ENCODE results near the gene ZNF148.

ZNF148 gene

GRCh38 chr3:125325746-125326145, 49.4 kb downstream of the ZNF148 start:
- no peak for DNase-seq

- DNase-seq, result no peak
Observed at GRCh38 chr3:125324341-125324740, 50.8 kb downstream of the ZNF148 start.

- DNase-seq, result no peak
Observed at GRCh38 chr3:125322917-125323316, 52.2 kb downstream of the ZNF148 start.

- DNase-seq, result no peak
Observed at GRCh38 chr3:125322166-125322565, 53.0 kb downstream of the ZNF148 start.

- no peak for DNase-seq
Observed at GRCh38 chr3:125319765-125320164, 55.4 kb downstream of the ZNF148 start.

GRCh38 chr3:125318871-125319270, 56.3 kb downstream of the ZNF148 start:
- no peak for DNase-seq

DNA sequence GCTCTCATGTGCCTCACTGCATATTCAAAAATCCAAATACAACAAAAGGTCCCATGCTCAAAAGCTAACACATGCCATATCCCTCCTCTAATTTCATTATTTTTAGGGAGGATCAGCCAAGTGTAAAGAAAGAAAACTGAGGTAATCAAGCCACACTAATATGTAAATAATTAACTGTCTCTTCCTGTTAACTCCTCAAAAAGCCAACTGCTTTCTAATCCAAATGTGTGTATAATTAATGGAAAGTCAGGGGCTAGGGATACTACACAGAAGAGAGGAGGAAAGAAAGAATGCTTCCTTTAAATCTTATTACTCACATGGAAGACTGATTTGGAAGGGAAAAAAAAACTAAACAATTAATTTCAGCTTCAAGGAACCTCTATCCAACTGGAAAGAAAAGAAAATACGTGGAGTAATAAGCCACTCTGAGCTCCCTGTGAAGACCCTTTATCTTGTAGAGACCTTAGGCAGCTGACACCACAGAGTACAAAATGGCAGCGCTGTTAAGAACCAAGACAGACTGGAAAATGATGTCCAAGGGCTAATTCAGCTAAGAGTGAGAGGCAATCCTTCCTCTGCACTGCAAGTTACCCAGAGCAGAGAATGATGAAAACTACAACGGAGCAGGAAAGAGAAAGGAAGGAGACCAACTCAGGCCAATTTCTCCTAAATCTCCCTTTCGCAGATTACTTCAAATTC, 56.8 kb downstream of the ZNF148 start:
- DNase-seq, result no peak

DNA sequence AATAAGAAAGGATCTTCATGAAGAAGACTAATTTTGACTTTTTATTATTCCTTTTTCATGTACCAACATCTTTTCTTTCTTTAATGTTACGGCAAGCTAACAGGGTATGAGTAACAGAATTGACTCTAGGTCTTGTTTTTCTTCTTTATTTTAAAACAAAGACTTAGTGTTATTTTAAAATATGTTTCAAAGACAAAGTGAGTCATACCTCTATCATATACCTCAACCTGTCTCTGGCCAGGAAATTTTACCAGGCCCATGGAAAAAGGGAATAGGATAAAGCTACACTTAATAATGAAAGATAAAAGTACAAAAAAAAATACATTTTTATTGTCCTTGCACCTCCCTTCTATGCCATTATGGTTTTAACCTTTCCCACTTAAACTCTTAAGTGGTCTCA, 57.4 kb downstream of the ZNF148 start:
- DNase-seq, result no peak

- no peak for DNase-seq
Observed at GRCh38 chr3:125316949-125317348, 58.2 kb downstream of the ZNF148 start.

- no peak for DNase-seq
Observed at GRCh38 chr3:125316246-125316645, 58.9 kb downstream of the ZNF148 start.

- no peak for DNase-seq
Observed at GRCh38 chr3:125313060-125313635, 62.0 kb downstream of the ZNF148 start.

DNA sequence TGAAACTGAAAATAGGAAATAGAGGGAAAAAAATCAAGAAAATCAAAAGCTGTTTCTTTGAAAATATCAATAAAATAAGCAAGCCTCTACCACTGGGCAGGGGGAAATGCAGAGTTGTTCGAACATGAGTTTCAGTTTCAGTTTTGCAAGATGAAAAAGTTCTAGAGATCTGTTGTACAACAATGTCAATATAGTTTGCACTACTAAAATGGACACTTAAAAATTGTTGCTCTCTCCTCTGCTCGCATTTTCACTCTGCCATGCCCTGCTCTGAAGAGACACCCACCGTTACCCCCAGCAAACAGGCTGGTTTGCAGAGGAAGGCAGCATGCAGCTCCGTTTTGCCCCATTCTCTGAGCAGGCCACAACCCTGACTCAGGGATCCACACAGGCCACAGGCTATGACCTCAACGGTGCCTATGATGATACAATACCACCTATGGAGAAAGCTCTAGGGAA, 64.5 kb downstream of the ZNF148 start:
- DNase-seq, result peak; percentile 50

GRCh38 chr3:125309476-125309875, 65.6 kb downstream of the ZNF148 start:
- no peak for DNase-seq

- DNase-seq, result no peak
Observed at GRCh38 chr3:125306620-125307019, 68.5 kb downstream of the ZNF148 start.

- DNase-seq, result no peak
Observed at GRCh38 chr3:125302932-125303331, 72.2 kb downstream of the ZNF148 start.

DNA sequence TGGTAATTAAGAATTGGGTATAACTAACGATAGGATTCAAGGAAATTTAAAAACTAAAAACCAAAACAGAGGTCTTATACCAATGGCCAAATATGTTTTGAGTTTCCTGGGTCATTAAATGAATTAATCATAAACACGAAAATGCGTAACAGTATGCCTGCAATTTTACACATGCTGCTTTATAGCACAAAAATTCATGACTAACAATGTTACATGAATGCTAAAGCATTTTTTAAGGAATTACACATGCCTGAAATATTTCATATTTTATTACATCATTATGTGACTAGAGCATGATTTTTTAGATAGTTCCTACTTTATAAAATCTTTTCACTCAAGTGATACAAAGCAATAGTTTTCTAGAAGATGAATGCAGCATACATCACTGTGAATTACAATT, 74.7 kb downstream of the ZNF148 start:
- no peak for DNase-seq

GRCh38 chr3:125294411-125294810, 80.7 kb downstream of the ZNF148 start:
- DNase-seq, result no peak

DNA sequence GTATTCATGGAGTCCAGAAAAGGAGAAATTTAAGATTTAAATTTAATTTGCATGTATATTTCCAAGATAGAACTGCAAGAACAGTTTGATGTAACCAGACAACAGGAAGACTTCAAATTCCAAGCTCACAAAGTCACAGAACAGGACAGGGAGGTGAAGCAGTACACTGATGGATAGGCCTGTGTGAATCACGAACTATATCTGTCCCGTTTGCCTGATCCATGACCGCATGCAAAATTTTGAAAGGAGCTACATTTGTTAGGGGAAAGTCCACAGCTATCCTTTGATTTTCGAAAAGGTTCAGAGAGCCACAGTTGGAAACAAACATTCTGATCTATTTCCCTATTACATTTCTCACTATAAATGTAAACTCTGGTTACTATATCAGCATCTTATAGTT, 83.1 kb downstream of the ZNF148 start:
- DNase-seq, result no peak

DNA sequence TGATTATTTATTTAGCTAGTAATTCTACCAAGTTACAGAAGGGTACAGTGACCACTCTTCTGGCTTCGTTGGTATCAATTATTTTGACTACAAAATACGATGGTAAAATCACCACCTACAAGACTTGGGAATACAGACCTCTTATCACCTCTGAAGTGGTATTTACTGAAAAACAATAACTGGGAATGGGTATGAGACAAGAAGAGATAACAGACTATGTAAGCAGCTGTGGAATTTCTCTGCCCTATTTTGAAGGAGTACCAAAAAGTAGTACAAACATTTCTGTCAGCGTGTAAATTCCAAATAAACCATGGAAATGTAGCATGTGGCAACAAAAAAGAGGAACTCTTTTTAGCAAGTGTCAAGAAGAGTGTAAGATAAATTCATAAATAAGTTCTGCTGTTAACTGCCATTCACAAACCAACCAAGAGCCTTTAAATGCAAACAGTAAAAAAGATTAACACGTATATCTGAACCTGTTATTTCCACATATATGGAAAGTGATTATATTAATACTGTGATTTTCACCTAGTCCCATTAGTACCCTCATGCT, 85.6 kb downstream of the ZNF148 start:
- no peak for DNase-seq

DNA sequence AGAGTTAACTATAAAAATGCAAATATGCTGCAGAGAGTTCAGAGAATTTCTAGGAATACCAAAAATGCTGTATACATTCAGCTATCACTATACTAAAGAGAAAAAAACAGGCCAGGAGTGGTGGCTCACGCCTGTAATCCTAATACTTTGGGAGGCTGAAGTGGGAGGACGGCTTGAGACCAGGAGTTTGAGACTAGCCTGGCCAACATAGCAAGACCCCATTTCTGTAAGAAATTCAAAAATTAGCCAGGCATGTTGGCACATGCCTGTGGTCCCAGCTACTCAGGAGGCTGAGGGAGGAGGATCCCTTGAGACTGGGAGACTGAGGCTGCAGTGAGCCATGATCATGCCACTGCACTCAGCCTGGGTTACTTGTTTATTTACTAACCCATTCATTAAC, 87.9 kb downstream of the ZNF148 start:
- no peak for DNase-seq

- DNase-seq, result no peak
Observed at GRCh38 chr3:125281381-125281780, 93.7 kb downstream of the ZNF148 start.

DNA sequence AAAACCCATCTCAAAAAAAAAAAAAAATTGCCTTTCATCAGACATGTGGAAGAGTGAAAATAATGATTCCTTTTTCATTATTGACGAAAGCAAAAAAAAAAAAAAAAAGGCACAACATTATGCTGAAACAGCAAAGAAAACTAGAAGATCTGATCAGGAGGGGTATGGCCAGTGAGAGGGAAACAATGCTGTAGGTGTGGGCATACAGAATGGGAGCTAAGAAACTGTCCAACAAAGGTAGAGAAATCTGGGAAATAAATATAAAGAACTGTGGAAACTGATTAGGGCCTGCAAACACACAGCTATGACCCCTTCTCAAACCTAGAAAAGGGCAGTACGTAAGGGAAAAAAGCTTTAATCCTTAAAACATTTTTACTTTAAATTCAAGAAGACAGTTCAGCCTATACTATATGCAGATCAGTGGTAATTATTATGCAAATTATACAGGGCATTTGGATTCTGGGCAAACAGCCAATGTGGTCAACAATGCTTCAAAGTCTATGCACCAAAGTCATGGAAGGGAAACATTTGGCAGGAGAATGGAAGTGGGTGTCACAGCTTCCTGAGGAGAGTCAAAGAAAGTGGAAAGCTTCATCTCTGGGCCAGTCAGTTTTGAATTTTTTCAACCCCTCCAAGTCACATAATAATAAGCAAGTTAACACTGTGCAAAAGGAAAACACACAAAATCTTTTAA, 94.3 kb downstream of the ZNF148 start:
- DNase-seq, result no peak

- no peak for DNase-seq
Observed at GRCh38 chr3:125278155-125278554, 97.0 kb downstream of the ZNF148 start.

DNA sequence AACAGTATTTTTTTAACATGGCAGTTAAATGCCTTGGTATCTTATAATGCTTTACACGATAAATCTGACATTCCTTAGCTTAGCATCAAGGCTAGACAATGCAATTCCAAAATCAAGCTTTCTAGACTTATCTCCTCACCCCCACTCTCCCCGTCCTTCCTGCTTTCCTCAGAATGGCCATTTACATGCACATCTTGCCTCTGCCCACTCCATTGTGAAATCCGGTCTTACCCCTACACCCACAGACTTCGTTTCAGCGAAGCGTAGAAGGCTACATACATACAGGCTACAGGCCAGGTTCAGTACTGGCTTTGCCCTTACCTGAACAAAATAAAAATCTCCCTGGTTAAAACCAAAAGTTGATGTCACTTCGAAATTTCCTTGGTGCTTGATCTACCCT, 104.0 kb downstream of the ZNF148 start:
- DNase-seq, result no peak

All from activated T-cell treated with anti-CD3 and anti-CD28 coated beads, Interleukin-2, amount 50 U/mL, for 1 hour (primary cell).